Karpas-422 (cell line): ENCODE data around the gene PTGDR. TPM values are rescaled to one million over a fixed set of nuclear protein-coding genes. Genes with fewer than 3 reads are reported as not detected.

Experiments
- DNase-seq: peaks from one replicate; pipeline ENCODE4 v3.0.0-alpha.2; 2015
- H2AFZ ChIP-seq: fragments of 200-600 bp; sonication (generic); 2 replicates; pipeline ENCODE4 v1.6.1; 2014; ENCODE audit warnings: antibody characterized with exemption, low read length, mixed read lengths
- H3K27ac ChIP-seq: fragments of 200-600 bp; sonication (generic); 2 replicates; pipeline ENCODE4 v1.5.1; 2014; ENCODE audit warnings: mild to moderate bottlenecking, low read length, moderate library complexity
- H3K27me3 ChIP-seq: fragments of 200-600 bp; sonication (generic); 2 replicates; pipeline ENCODE4 v1.6.1; 2014; ENCODE audit warnings: low read length, mixed read lengths
- H3K36me3 ChIP-seq: fragments of 200-600 bp; sonication (generic); 2 replicates; pipeline ENCODE4 v1.6.1; 2014; ENCODE audit warnings: low read length, mixed read lengths; ENCODE audit not compliant: insufficient read depth
- H3K4me1 ChIP-seq: fragments of 200-600 bp; sonication (generic); 2 replicates; pipeline ENCODE4 v1.6.1; 2014; ENCODE audit warnings: mild to moderate bottlenecking, low read length, mixed read lengths
- H3K4me2 ChIP-seq: fragments of 200-600 bp; sonication (generic); 2 replicates; pipeline ENCODE4 v1.6.1; 2014; ENCODE audit warnings: low read length, low read depth, mild to moderate bottlenecking; ENCODE audit not compliant: poor library complexity, severe bottlenecking
- H3K4me3 ChIP-seq: fragments of 200-600 bp; sonication (generic); 2 replicates; pipeline ENCODE4 v1.5.1; 2014; ENCODE audit warnings: mild to moderate bottlenecking, antibody characterized with exemption, low read length, mixed read lengths
- H3K79me2 ChIP-seq: fragments of 200-600 bp; sonication (generic); 2 replicates; pipeline ENCODE4 v1.6.1; 2014; ENCODE audit warnings: mild to moderate bottlenecking, low read length, mixed read lengths
- H3K9ac ChIP-seq: fragments of 200-600 bp; sonication (generic); 2 replicates; pipeline ENCODE4 v1.6.0; 2014; ENCODE audit warnings: low read length
- H3K9me2 ChIP-seq: fragments of 200-600 bp; sonication (generic), shearing (Covaris generic); replicated peaks from 2 replicates; pipeline ENCODE4 v1.6.0; 2014; ENCODE audit warnings: mild to moderate bottlenecking, low read length, moderate library complexity; ENCODE audit not compliant: insufficient read depth
- H3K9me3 ChIP-seq: fragments of 300-700, 200-600 bp; sonication (generic); 2 replicates; pipeline ENCODE4 v1.6.1; 2014; ENCODE audit warnings: low read length, mixed read lengths
- H4K20me1 ChIP-seq: fragments of 200-600 bp; sonication (generic); 2 replicates; pipeline ENCODE4 v1.6.1; 2014; ENCODE audit warnings: mild to moderate bottlenecking, antibody characterized with exemption, low read length, low read depth; ENCODE audit not compliant: insufficient read depth
- total RNA-seq: library from RNA; depleted of rRNA; stranded (reverse); fragments of >200 nt; shearing (Covaris generic); gene quantifications from 2 replicates; pipeline ENCODE4 v1.2.3, GENCODE V29; 2014; ENCODE audit warnings: low replicate concordance; rRNA removed

The PTGDR gene
- total RNA-seq, result not detected in 2 replicates

- no peak within 1 kb of the TSS for H2AFZ ChIP-seq
- H3K9ac ChIP-seq, result no peak within 1 kb of the TSS
- H3K79me2 ChIP-seq, result no peaks in the 10 kb centered on the region
- H3K4me1 ChIP-seq, result no peaks in the 10 kb centered on the region
- no peaks in the 10 kb centered on the region for H3K36me3 ChIP-seq
- H3K9me2 ChIP-seq, result no peaks in the 10 kb centered on the region
- H3K4me3 ChIP-seq, result no peak within 1 kb of the TSS
- no peak for DNase-seq
- H3K4me2 ChIP-seq, result no peak within 1 kb of the TSS
- no peaks in the 10 kb centered on the region for H3K9me3 ChIP-seq
- no peaks in the 10 kb centered on the region for H4K20me1 ChIP-seq
- H3K27ac ChIP-seq, result no peak within 1 kb of the TSS
- no peaks in the 10 kb centered on the region for H3K27me3 ChIP-seq
Measured at GRCh38 chr14:52267501-52268278, at the start of gene PTGDR. Gene PTGDR, plus strand, starts transcription at chr14:52267698. Its CDS starts 117 bp downstream, at chr14:52267815.

GRCh38 chr14:52219488-52220084 is 47.9 kb upstream of the PTGDR start:
- no peaks in the 10 kb centered on the region for H3K79me2 ChIP-seq
- no peak overlapping the region for H3K4me2 ChIP-seq
- no peak overlapping the region for H3K9ac ChIP-seq
- H3K27ac ChIP-seq, result no peak overlapping the region
- no peaks in the 10 kb centered on the region for H4K20me1 ChIP-seq
- H3K9me3 ChIP-seq, result no peaks in the 10 kb centered on the region
- H2AFZ ChIP-seq, result no peak overlapping the region
- no peaks in the 10 kb centered on the region for H3K9me2 ChIP-seq
- peaks cover 6% of the 10 kb centered on the region for H3K4me1 ChIP-seq
- H3K27me3 ChIP-seq, result no peaks in the 10 kb centered on the region
- H3K4me3 ChIP-seq, result no peak overlapping the region
- no peak for DNase-seq
- H3K36me3 ChIP-seq, result no peaks in the 10 kb centered on the region

- H3K36me3 ChIP-seq, result no peaks in the 10 kb centered on the region
- no peaks in the 10 kb centered on the region for H3K27me3 ChIP-seq
- H2AFZ ChIP-seq, result peak overlapping the region; percentile 74
- peak overlapping the region; percentile 28; the same call in 1 of the 2 replicates for H3K4me3 ChIP-seq
- 0 out of 2 replicates have a peak overlapping the region, but pooled peaks have one; percentile 8 for H3K9ac ChIP-seq
- no peaks in the 10 kb centered on the region for H3K79me2 ChIP-seq
- no peaks in the 10 kb centered on the region for H3K9me3 ChIP-seq
- H3K4me1 ChIP-seq, result peaks cover 6% of the 10 kb centered on the region
- H3K27ac ChIP-seq, result no peak overlapping the region
- no peak for DNase-seq
- H3K4me2 ChIP-seq, result peak overlapping the region; percentile 54
- H4K20me1 ChIP-seq, result no peaks in the 10 kb centered on the region
- no peaks in the 10 kb centered on the region for H3K9me2 ChIP-seq
Measured at GRCh38 chr14:52220924-52221811, 46.3 kb upstream of the PTGDR start.

GRCh38 chr14:52222901-52223300 is 44.6 kb upstream of the PTGDR start:
- Histone ChIP-seq H3K79me2 (no peaks in the 10 kb centered on the region), H2AFZ (no peak overlapping the region), H3K9me3 (no peaks in the 10 kb centered on the region), H3K4me1 (peaks cover 6% of the 10 kb centered on the region), H3K27ac (no peak overlapping the region), H3K9ac (no peak overlapping the region), H3K9me2 (no peaks in the 10 kb centered on the region), H3K27me3 (no peaks in the 10 kb centered on the region), H3K4me2 (no peak overlapping the region), H4K20me1 (no peaks in the 10 kb centered on the region), H3K4me3 (no peak overlapping the region), H3K36me3 (no peaks in the 10 kb centered on the region)
- no peak for DNase-seq

DNA sequence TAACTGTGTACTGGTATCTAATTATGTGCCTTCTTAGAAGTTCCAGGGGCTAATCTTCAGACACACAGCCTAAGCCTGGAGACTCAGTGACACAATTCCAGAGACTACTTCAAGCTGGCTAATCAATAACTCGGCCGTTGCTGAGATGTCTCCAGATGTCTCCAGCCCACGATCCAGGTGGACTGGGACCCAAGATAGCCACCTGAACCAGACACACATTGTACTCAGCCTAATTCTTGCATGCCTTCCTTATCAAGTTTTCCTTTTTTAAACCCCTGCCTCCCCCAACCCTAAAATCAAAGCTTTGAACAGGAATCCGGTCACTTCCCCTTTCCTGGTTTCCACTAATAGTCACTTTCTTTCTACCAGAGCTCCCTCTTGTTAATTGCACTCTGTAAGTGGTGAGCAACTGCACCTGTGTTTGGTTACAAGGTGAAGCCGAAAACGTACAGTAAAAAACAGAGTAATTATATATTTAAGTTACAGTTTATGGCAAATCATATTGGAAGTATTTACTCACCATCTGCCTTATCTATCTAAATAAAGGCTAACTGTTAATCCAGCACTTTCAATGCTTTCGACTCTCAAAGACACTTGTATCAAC is 39.8 kb upstream of the PTGDR start:
- no peaks in the 10 kb centered on the region for H3K9me2 ChIP-seq
- no peak overlapping the region for H3K27ac ChIP-seq
- no peak overlapping the region for H3K4me3 ChIP-seq
- no peaks in the 10 kb centered on the region for H3K79me2 ChIP-seq
- no peaks in the 10 kb centered on the region for H3K36me3 ChIP-seq
- no peak overlapping the region for H3K4me2 ChIP-seq
- H3K27me3 ChIP-seq, result no peaks in the 10 kb centered on the region; the same call in 1 of the 2 replicates
- no peaks in the 10 kb centered on the region for H4K20me1 ChIP-seq
- H3K4me1 ChIP-seq, result peaks cover 10% of the 10 kb centered on the region
- H3K9ac ChIP-seq, result no peak overlapping the region
- no peak for DNase-seq
- H3K9me3 ChIP-seq, result no peaks in the 10 kb centered on the region
- no peak overlapping the region for H2AFZ ChIP-seq

DNA sequence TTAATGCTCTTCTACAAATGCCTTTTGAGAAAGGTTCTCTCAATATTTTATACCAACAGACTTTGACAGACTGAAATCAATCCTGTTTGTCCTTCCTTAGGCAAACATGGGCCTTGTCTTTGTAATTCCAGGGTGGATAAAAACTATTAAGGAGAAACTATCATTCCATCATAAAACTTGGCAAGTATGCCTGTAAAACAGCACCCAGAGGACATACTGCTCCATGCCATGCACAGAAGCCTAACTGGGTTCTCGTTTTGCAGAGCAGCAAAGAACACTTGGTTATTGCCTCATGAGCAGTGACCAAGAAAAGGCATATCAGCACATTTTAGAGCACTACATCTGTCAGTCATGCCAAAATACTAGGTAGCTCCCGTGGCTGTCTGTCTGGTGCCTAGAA is 33.8 kb upstream of the PTGDR start:
- no peak overlapping the region for H2AFZ ChIP-seq
- no peak overlapping the region for H3K4me3 ChIP-seq
- no peaks in the 10 kb centered on the region for H3K79me2 ChIP-seq
- H3K9ac ChIP-seq, result no peak overlapping the region
- H3K4me2 ChIP-seq, result no peak overlapping the region
- H3K27ac ChIP-seq, result no peak overlapping the region
- no peaks in the 10 kb centered on the region for H4K20me1 ChIP-seq
- H3K4me1 ChIP-seq, result peaks cover 23% of the 10 kb centered on the region
- H3K36me3 ChIP-seq, result no peaks in the 10 kb centered on the region
- no peaks in the 10 kb centered on the region for H3K9me2 ChIP-seq
- no peak for DNase-seq
- H3K27me3 ChIP-seq, result no peaks in the 10 kb centered on the region; the same call in 1 of the 2 replicates
- H3K9me3 ChIP-seq, result no peaks in the 10 kb centered on the region

DNA sequence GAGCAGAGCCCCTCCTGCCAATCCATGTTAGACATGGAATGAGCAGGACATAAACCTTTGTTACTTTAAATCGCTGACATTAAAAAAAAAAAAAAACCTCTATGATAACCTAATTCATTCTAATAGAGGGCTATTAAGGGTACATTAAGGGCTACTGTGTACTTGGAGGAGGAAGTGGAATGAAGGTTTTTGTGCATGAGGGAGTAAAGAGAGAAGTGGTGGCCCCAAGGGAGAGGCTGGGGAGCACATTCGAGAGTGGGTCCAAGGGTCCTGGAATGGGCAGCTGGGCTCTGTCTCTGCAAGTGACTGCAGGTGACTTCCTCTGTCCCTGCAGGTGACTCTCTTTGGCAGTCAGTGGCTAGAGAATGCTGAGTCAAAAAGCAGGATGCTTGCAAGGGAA is 32.1 kb upstream of the PTGDR start:
- Histone ChIP-seq H4K20me1 (no peaks in the 10 kb centered on the region), H3K9me3 (no peaks in the 10 kb centered on the region), H3K4me2 (no peak overlapping the region), H3K27me3 (no peaks in the 10 kb centered on the region; the same call in 1 of the 2 replicates), H3K79me2 (no peaks in the 10 kb centered on the region), H3K4me3 (no peak overlapping the region), H3K9ac (no peak overlapping the region), H3K36me3 (no peaks in the 10 kb centered on the region), H3K27ac (no peak overlapping the region), H3K9me2 (no peaks in the 10 kb centered on the region), H3K4me1 (peaks cover 13% of the 10 kb centered on the region), H2AFZ (no peak overlapping the region)
- peak; percentile 58 for DNase-seq
